IMR-90 (cell line): ENCODE results near the gene MOCOS. TPM values are rescaled to one million over a fixed set of nuclear protein-coding genes. Genes with fewer than 3 reads are reported as not detected.

ENCODE experiments used
- ATAC-seq: fragments of 200-7000 bp; cut with Tn5 transposase; 2 replicates; pipeline ENCODE4 v1.9.1; 2020; ENCODE audit warnings: low read depth, mild to moderate bottlenecking, moderate library complexity
- BruUV-seq: library from RNA; stranded (reverse); fragments of 400-500 nt; replicated peaks from 2 replicates; lab custom pipeline; 2021; lab: Mats Ljungman, UMichigan
- CTCF ChIA-PET: fragments of 300-600 bp; formaldehyde crosslinking; extraction: SDS; loops from one replicate; lab custom pipeline; 2021; ENCODE audit warnings: antibody characterized with exemption; lab: Yijun Ruan, JAX
- POLR2A ChIA-PET: fragments of 300-600 bp; sonication (Branson Sonifier 250); formaldehyde crosslinking; loops from one replicate; lab custom pipeline; 2022; ENCODE audit warnings: antibody characterized with exemption; ENCODE audit not compliant: unreplicated experiment; lab: Charles Lee
- DNase-seq: peaks from one replicate; pipeline ENCODE4 v3.0.0; 2013
- H2AFZ ChIP-seq: replicated peaks from 2 replicates; pipeline ENCODE3; 2013; ENCODE audit warnings: low read length, mild to moderate bottlenecking; ENCODE audit not compliant: poor library complexity
- H2AK5ac ChIP-seq: 2 replicates; pipeline ENCODE4 v1.6.1; 2013; ENCODE audit warnings: low read depth, low read length, inconsistent platforms
- H2AK9ac ChIP-seq: replicated peaks from 2 replicates; pipeline ENCODE3; 2013; ENCODE audit warnings: mild to moderate bottlenecking, low read depth, low read length, moderate library complexity; ENCODE audit not compliant: poor library complexity
- H2BK120ac ChIP-seq: 2 replicates; pipeline ENCODE4 v1.6.1; 2013; ENCODE audit warnings: low read depth, low read length, inconsistent platforms
- H2BK15ac ChIP-seq: 3 replicates; pipeline ENCODE4 v1.6.1; 2013; ENCODE audit warnings: low read depth, low read length, inconsistent platforms
- H2BK20ac ChIP-seq: 2 replicates; pipeline ENCODE4 v1.6.1; 2013; ENCODE audit warnings: low read depth, mild to moderate bottlenecking, inconsistent platforms, low read length, moderate library complexity
- H2BK5ac ChIP-seq: 2 replicates; pipeline ENCODE4 v1.6.1; 2013; ENCODE audit warnings: mild to moderate bottlenecking, low read depth, low read length, inconsistent platforms; ENCODE audit not compliant: poor library complexity, severe bottlenecking
- H3K14ac ChIP-seq: replicated peaks from 2 replicates; pipeline ENCODE4 v1.6.1; 2013; ENCODE audit warnings: low read depth, low read length, inconsistent platforms
- H3K18ac ChIP-seq: 2 replicates; pipeline ENCODE4 v1.6.1; 2013; ENCODE audit warnings: low read depth, low read length, control low read depth
- H3K23ac ChIP-seq: 2 replicates; pipeline ENCODE4 v1.6.1; 2013; ENCODE audit warnings: low read depth, low read length, inconsistent platforms
- H3K27ac ChIP-seq: 2 replicates; pipeline ENCODE4 v1.5.1; 2013; ENCODE audit warnings: mild to moderate bottlenecking, control low read depth, low read length; ENCODE audit not compliant: insufficient read depth
- H3K27me3 ChIP-seq: 2 replicates; pipeline ENCODE4 v1.6.1; 2013; ENCODE audit warnings: low read length; ENCODE audit not compliant: control insufficient read depth, insufficient read depth
- H3K36me3 ChIP-seq: 2 replicates; pipeline ENCODE4 v1.6.1; 2013; ENCODE audit warnings: low read length, mixed read lengths; ENCODE audit not compliant: control insufficient read depth, insufficient read depth
- H3K4ac ChIP-seq: 2 replicates; pipeline ENCODE4 v1.6.1; 2013; ENCODE audit warnings: low read depth, low read length, inconsistent platforms
- H3K4me1 ChIP-seq: 2 replicates; pipeline ENCODE4 v1.6.1; 2013; ENCODE audit warnings: low read length, mixed read lengths; ENCODE audit not compliant: control insufficient read depth, insufficient read depth
- H3K4me2 ChIP-seq: 2 replicates; pipeline ENCODE4 v1.6.1; 2013; ENCODE audit warnings: low read depth, mild to moderate bottlenecking, control low read depth, low read length, moderate library complexity
- H3K4me3 ChIP-seq: 2 replicates; pipeline ENCODE4 v1.5.1; 2013; ENCODE audit warnings: low read depth, mild to moderate bottlenecking, control low read depth, low read length, moderate library complexity; ENCODE audit not compliant: insufficient read depth
- H3K56ac ChIP-seq: 2 replicates; pipeline ENCODE4 v1.6.1; 2013; ENCODE audit warnings: low read length, inconsistent platforms; ENCODE audit not compliant: insufficient read depth; ENCODE audit errors: extremely low read depth
- H3K79me1 ChIP-seq, 2 experiments: 2 replicates each; pipeline ENCODE4 v1.6.1; 2013; ENCODE audit warnings: low read length in 2 of 2, inconsistent platforms in 1 of 2, low read depth in 1 of 2
- H3K9ac ChIP-seq: 2 replicates; pipeline ENCODE4 v1.6.1; 2013; ENCODE audit warnings: low read depth, low read length, control low read depth
- H3K9me1 ChIP-seq: 2 replicates; pipeline ENCODE4 v1.6.1; 2013; ENCODE audit warnings: low read length, inconsistent platforms; ENCODE audit not compliant: insufficient read depth
- H3K9me3 ChIP-seq: 2 replicates; pipeline ENCODE4 v1.6.1; 2013; ENCODE audit warnings: low read length; ENCODE audit not compliant: control insufficient read depth, insufficient read depth
- H4K20me1 ChIP-seq: 2 replicates; pipeline ENCODE4 v1.6.1; 2013; ENCODE audit warnings: low read length, inconsistent platforms; ENCODE audit not compliant: insufficient read depth
- H4K5ac ChIP-seq: 2 replicates; pipeline ENCODE4 v1.6.1; 2013; ENCODE audit warnings: mild to moderate bottlenecking, low read depth, low read length, control low read depth
- H4K8ac ChIP-seq, 2 experiments: 2 replicates each; pipeline ENCODE4 v1.6.1; 2013; ENCODE audit warnings: low read depth in 2 of 2, low read length in 2 of 2, control low read depth in 1 of 2, inconsistent platforms in 1 of 2
- H4K91ac ChIP-seq: 2 replicates; pipeline ENCODE4 v1.6.1; 2013; ENCODE audit warnings: low read depth, low read length, inconsistent platforms; ENCODE audit not compliant: insufficient read depth
- MXI1 ChIP-seq: IDR thresholded peaks from 2 replicates; pipeline ENCODE4 v1.6.1; 2012; ENCODE audit warnings: low read depth, mild to moderate bottlenecking, low read length, moderate library complexity, borderline replicate concordance
- POLR2A ChIP-seq: IDR thresholded peaks from 2 replicates; pipeline ENCODE4 v1.6.1; 2012; ENCODE audit warnings: mild to moderate bottlenecking, low read depth, low read length
- SMC3 ChIP-seq: fragments of 150-350 bp; IDR thresholded peaks from 2 replicates; pipeline ENCODE4 v1.6.1; 2016; ENCODE audit warnings: low read depth, mild to moderate bottlenecking, antibody characterized with exemption, low read length, moderate library complexity
- WGBS, 2 experiments: methylation state at CpG; one replicate each; pipeline versions ENCODE4 v1.1.5 to v1.1.7; 2013; ENCODE audit warnings: missing lambda C conversion rate in 2 of 2; ENCODE audit not compliant: insufficient read length in 1 of 2; ENCODE audit errors: extremely low coverage in 2 of 2; 5-methylcytosine and 5-hydroxymethylcytosine counted together
- dilution Hi-C: fragments of 300-500 bp; cut with HindIII; formaldehyde crosslinking; loops from one replicate; pipeline ENCODE4 v1.14.3; 2018; ENCODE audit warnings: low sequenced_read_pairs; ENCODE audit not compliant: unreplicated experiment
- in situ Hi-C: fragments of 300-500 bp; cut with MboI; formaldehyde crosslinking; loops from 3 replicates; pipeline ENCODE4 v1.14.3; 2019; ENCODE audit warnings: low sequenced_read_pairs, inconsistent platforms, mixed read lengths
- intact Hi-C: fragments of 100-400 bp; cut with micrococcal nuclease; formaldehyde crosslinking; loops from 2 replicates; pipeline ENCODE4 v1.10.0; 2022
- polyA plus RNA-seq, 3 experiments: library from polyadenylated mRNA; depleted of rRNA; stranded (reverse); fragments of >200 nt; gene quantifications; 2 replicates each; pipeline ENCODE4 v1.2.3, GENCODE V29; 2012; ENCODE audit warnings: low replicate concordance in 1 of 3
- total RNA-seq: library from RNA; depleted of rRNA; stranded (reverse); fragments of >200 nt; gene quantifications from 2 replicates; pipeline ENCODE4 v1.2.3, GENCODE V29; 2012

MOCOS gene
- total and polyA plus RNA-seq, 2 of the 4 experiments (the other 2 are of a cell fraction): 1.1 to 2.2 TPM

GRCh38 chr18:36195427-36196122 is 8.3 kb downstream of the MOCOS start:
- H3K14ac ChIP-seq: no peak overlapping the region
- dilution Hi-C loops: no loop called here

More at GRCh38 chr18:36195427-36196122, 8.3 kb downstream of the MOCOS start:
- Histone ChIP-seq H3K18ac (no peak overlapping the region), H2AK9ac (no peak overlapping the region), H2BK120ac (no peak overlapping the region), H3K36me3 (peaks cover 11% of the 10 kb centered on the region), H2AFZ (no peak overlapping the region), H3K56ac (no peak overlapping the region), H2BK15ac (no peak overlapping the region), H3K27me3 (no peaks in the 10 kb centered on the region), H4K8ac (no peak overlapping the region), H3K4me2 (no peak overlapping the region), H3K4me3 (no peak overlapping the region), H3K9me3 (no peaks in the 10 kb centered on the region), H3K4ac (no peak overlapping the region), H2BK5ac (no peak overlapping the region), H2BK20ac (no peak overlapping the region), H4K5ac (no peak overlapping the region), H2AK5ac (no peak overlapping the region), H4K91ac (no peak overlapping the region), H4K20me1 (no peaks in the 10 kb centered on the region), H3K9me1 (no peaks in the 10 kb centered on the region), H3K4me1 (no peaks in the 10 kb centered on the region), H3K27ac (no peak overlapping the region), H3K23ac (no peak overlapping the region), H3K9ac (no peak overlapping the region), H3K79me1 (no peaks in the 10 kb centered on the region)
- POLR2A ChIA-PET: no interaction called here
- in situ Hi-C loops: no loop called here
- CTCF ChIA-PET: no interaction called here
- intact Hi-C loops: no loop called here
- WGBS, 2 experiments: 34% methylated on average over 2 of the region's 3 CpGs; no CpG with 5 or more reads in 1 of the 2 experiments
- ATAC-seq (no peak), DNase-seq (no peak)
- no TSS peak for BruUV-seq
- TF ChIP-seq MXI1 (no peak), SMC3 (no peak), POLR2A (no peak)
